ENCODE measurements around the gene USP19.

DNA sequence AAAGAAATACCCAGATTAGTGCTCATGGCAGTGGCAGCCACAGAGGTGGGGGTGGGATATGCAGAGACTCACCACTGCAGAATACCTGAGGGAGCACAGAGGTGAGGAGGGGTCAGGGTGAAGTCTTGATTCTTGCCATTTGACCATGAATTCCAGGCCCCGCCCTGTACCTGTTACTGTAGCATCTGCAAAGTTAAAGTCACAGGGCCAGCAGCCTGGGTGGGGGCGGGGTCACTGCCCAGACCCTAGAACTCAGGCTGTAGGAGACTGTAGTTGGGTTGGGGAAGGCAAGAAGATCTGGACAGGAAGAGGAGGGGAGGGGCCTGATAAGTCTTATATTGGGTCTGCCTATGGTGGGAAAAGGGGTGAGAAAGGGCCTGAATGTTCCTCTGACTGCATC, 31.0 kb upstream of the USP19 start:
- TF ChIP-seq, protein P1, sequence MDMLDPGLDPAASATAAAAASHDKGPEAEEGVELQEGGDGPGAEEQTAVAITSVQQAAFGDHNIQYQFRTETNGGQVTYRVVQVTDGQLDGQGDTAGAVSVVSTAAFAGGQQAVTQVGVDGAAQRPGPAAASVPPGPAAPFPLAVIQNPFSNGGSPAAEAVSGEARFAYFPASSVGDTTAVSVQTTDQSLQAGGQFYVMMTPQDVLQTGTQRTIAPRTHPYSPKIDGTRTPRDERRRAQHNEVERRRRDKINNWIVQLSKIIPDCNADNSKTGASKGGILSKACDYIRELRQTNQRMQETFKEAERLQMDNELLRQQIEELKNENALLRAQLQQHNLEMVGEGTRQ (IDR thresholded peaks at IDR 0.05; ENCODE audit: low read length) = no peak
- TF ChIP-seq POLR2A (IDR thresholded peaks at IDR 0.05; ENCODE audit: control extremely low read depth in 1 of 2, low read depth in 2 of 2, low read length in 2 of 2) = no peak
